GM12892 (cell line): ENCODE data around the gene ABCC1.
A peak's percentile ranks its signal among the peaks of the same experiment; 100 is the strongest.

ENCODE experiments used
- DNase-seq: peaks from one replicate; pipeline ENCODE4 v3.0.0; 2011; ENCODE audit not compliant: insufficient read length
- FAIRE-seq: peaks from 2 replicates; lab custom pipeline; 2011; peaks lifted over from hg19 to GRCh38; lab: Jason Lieb, UNC
- POLR2A ChIP-seq: IDR thresholded peaks from 2 replicates; pipeline ENCODE4 v1.6.1; 2011; ENCODE audit warnings: low read depth, low read length, control low read depth
- POLR2AphosphoS5 ChIP-seq: IDR thresholded peaks from 2 replicates; pipeline ENCODE4 v1.6.1; 2011; ENCODE audit warnings: low read depth, low read length, control low read depth
- TAF1 ChIP-seq: IDR thresholded peaks from 2 replicates; pipeline ENCODE4 v1.6.1; 2011; ENCODE audit warnings: low read depth, mild to moderate bottlenecking, control low read depth, low read length, borderline replicate concordance

ABCC1 gene

GRCh38 chr16:16120382-16121184 lies 171.2 kb downstream of the ABCC1 start:
- DNase-seq, result no peak
- FAIRE-seq, result no peak
- TF ChIP-seq POLR2AphosphoS5 (no peak), TAF1 (no peak), POLR2A (no peak)

DNA sequence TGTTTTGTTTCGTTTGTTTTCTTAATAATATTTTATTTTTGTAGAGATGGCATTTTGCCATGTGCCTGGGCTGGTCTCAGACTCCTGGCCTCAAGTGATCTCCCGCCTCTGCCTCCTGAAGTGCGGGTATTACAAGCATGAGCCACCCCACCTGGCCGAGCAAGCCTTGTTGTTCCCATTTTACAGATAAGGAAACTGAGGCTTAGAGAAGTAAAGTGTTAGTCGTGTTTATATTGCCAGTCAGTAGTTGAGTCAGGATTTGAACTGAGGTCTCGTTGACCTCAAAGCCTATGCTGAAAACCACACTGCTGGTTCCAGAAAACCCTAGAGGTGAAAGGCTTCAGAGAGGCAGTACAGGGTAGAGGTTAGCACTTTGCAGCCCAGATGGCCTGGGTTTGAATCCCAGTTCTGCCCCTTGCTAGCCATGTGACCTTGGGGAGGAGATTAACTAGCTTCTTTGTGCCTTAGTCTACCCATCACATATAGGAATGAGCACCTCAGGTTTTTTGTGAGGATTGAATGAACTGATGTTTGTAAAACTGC lies 171.8 kb downstream of the ABCC1 start:
- TF ChIP-seq POLR2AphosphoS5, result no peak
- no peak for TF ChIP-seq TAF1
- TF ChIP-seq POLR2A, result no peak
- FAIRE-seq (no peak), DNase-seq (no peak)

- TF ChIP-seq TAF1 (no peak), POLR2AphosphoS5 (no peak), POLR2A (no peak)
- DNase-seq (no peak), FAIRE-seq (no peak)
Observed at GRCh38 chr16:16122264-16122663, 172.8 kb downstream of the ABCC1 start.

DNA sequence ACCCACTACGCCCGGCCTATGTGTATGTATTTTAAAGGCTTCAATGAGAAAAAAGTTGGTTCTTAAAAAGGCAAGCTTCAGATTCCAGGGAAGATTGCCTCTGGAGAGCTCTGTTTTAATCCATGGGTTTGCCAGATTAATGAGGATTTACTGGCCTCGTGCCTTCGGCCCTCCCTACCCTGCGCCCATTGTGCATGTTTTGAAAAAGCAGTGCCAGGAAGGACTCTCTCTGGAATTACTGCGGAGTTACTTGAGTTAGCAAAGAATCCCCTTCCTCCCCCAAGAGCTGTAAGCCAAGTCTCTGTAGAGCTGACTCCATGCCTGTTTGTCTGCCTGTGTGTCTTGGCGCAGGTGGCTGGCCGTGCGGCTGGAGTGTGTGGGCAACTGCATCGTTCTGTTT lies 175.0 kb downstream of the ABCC1 start:
- no peak for DNase-seq
- FAIRE-seq, result no peak
- TF ChIP-seq POLR2A (no peak), TAF1 (no peak), POLR2AphosphoS5 (no peak)

- no peak for TF ChIP-seq POLR2AphosphoS5
- no peak for TF ChIP-seq POLR2A
- no peak for TF ChIP-seq TAF1
- no peak for FAIRE-seq
- no peak for DNase-seq
Observed at GRCh38 chr16:16124974-16125373, 175.6 kb downstream of the ABCC1 start.

DNA sequence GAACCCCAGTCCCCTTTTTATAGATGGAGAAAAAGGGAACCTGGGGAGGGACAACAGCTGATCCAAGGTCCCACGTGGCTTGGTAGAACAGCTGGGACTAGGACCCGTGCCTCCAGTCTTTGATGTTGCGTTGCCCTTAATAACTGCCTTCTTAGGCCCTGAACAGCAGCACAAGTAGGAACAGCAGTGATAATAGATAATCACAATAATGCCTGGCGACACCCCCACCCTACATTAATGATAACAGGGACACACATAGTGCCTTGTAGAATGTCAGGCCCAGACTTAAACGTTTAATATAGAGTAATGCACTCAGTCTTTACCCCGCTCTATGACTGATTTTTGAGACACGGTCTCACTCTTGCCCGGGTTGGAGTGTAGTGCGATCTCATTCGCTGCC lies 177.5 kb downstream of the ABCC1 start:
- TF ChIP-seq POLR2AphosphoS5 (no peak), TAF1 (no peak), POLR2A (no peak)
- FAIRE-seq (no peak), DNase-seq (no peak)

- DNase-seq (peak; percentile 67), FAIRE-seq (peak; percentile 82)
- TF ChIP-seq TAF1 (no peak), POLR2AphosphoS5 (no peak), POLR2A (no peak)
Observed at GRCh38 chr16:16127469-16128116, 178.2 kb downstream of the ABCC1 start.

DNA sequence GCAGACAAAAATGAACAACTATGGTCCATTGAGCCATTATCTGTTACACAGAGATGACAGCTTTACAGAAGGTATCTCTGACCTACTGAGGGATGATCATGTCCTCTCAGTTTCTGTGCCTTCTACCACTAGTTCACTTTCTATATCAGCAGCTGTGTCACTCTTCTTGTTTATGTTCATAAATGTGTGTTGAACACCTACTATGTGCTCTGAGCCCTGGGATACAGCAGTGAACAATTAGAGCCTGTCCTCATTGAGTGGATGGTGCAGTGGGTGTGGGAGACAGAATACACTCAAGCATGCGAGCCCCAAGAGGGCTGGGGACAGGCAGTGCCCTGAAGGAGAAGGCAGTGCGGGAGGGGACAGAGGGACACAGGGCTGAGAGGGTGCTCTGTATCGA lies 181.8 kb downstream of the ABCC1 start:
- FAIRE-seq, result no peak
- no peak for TF ChIP-seq TAF1
- TF ChIP-seq POLR2AphosphoS5, result no peak
- no peak for TF ChIP-seq POLR2A
- DNase-seq, result no peak

DNA sequence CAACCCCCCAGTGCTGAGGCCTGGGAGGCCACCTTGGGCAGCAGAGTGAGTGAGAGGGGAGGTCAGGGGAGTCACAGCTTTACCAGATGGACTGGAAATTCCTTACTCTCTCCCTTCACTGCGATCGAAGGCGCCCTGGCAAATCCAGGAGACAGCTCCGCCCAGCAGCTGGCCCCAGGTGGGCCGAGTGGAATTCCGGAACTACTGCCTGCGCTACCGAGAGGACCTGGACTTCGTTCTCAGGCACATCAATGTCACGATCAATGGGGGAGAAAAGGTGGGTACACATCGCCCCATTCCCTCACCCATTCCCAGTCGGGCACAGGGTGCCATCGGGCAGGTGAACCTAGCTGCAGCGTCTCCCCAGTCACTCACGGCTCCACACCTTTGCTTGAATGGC lies 182.2 kb downstream of the ABCC1 start:
- DNase-seq (no peak), FAIRE-seq (no peak)
- no peak for TF ChIP-seq TAF1
- no peak for TF ChIP-seq POLR2A
- no peak for TF ChIP-seq POLR2AphosphoS5

- FAIRE-seq (no peak), DNase-seq (no peak)
- TF ChIP-seq TAF1 (no peak), POLR2AphosphoS5 (no peak), POLR2A (no peak)
Observed at GRCh38 chr16:16133943-16134604, 184.7 kb downstream of the ABCC1 start.

DNA sequence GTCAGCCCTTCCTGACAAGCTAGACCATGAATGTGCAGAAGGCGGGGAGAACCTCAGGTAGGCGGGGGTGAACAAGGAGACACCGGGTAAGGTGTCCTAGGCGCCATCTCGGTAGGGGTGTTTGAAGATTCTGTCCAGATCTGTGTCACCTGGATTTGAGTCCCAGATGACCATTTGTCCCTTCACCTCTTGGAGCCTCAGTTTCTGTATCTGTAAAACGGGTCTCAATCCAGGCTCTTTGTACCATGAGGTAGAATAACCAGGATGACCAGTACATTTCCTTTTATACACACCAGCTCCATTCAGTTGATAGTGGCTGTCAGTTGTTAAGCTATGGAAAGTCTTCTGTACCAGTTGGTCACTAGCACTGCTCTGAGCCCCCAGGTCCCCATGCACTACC lies 187.2 kb downstream of the ABCC1 start:
- no peak for TF ChIP-seq POLR2AphosphoS5
- no peak for TF ChIP-seq TAF1
- TF ChIP-seq POLR2A, result no peak
- DNase-seq (no peak), FAIRE-seq (no peak)

GRCh38 chr16:16137110-16137509 lies 187.7 kb downstream of the ABCC1 start:
- no peak for FAIRE-seq
- TF ChIP-seq POLR2AphosphoS5 (no peak), POLR2A (no peak), TAF1 (no peak)
- no peak for DNase-seq
